NCI-H1048 (cell line): ENCODE data around the gene CHST11.
"Not testable (repeated sequence)": the region's sequence is repeated elsewhere in the genome, so short reads cannot be mapped to it uniquely, and the experiment has no call there.

Experiments
- DNase-seq: peaks from one replicate; lab custom pipeline; 2025; lab: John Stamatoyannopoulos, UW

Gene CHST11

GRCh38 chr12:104738776-104739642, 282.3 kb downstream of the CHST11 start:
- no peak for DNase-seq

- DNase-seq: no peak
Observed at GRCh38 chr12:104740668-104741067, 283.9 kb downstream of the CHST11 start.

- no peak for DNase-seq
Observed at GRCh38 chr12:104741077-104741476, 284.3 kb downstream of the CHST11 start.

- DNase-seq: no peak
Observed at GRCh38 chr12:104741497-104742367, 285.0 kb downstream of the CHST11 start.

GRCh38 chr12:104742551-104743201, 285.9 kb downstream of the CHST11 start:
- no peak for DNase-seq

GRCh38 chr12:104743202-104743580, 286.4 kb downstream of the CHST11 start:
- no peak for DNase-seq

GRCh38 chr12:104743753-104744548, 287.2 kb downstream of the CHST11 start:
- DNase-seq: not testable (repeated sequence)

GRCh38 chr12:104746467-104747088, 289.8 kb downstream of the CHST11 start:
- no peak for DNase-seq

- no peak for DNase-seq
Observed at GRCh38 chr12:104747330-104747729, 290.6 kb downstream of the CHST11 start.

- no peak for DNase-seq
Observed at GRCh38 chr12:104747955-104748354, 291.2 kb downstream of the CHST11 start.

GRCh38 chr12:104748356-104748755, 291.6 kb downstream of the CHST11 start:
- no peak for DNase-seq

- DNase-seq: no peak
Observed at GRCh38 chr12:104748790-104749189, 292.0 kb downstream of the CHST11 start.

- DNase-seq: no peak
Observed at GRCh38 chr12:104749545-104749944, 292.8 kb downstream of the CHST11 start.

- DNase-seq: no peak
Observed at GRCh38 chr12:104750061-104750460, 293.3 kb downstream of the CHST11 start.

- DNase-seq: no peak
Observed at GRCh38 chr12:104751120-104751519, 294.4 kb downstream of the CHST11 start.

- no peak for DNase-seq
Observed at GRCh38 chr12:104751594-104751993, 294.8 kb downstream of the CHST11 start.

GRCh38 chr12:104752016-104752415, 295.3 kb downstream of the CHST11 start:
- no peak for DNase-seq

- DNase-seq: no peak
Observed at GRCh38 chr12:104752881-104753280, 296.1 kb downstream of the CHST11 start.

- DNase-seq: no peak
Observed at GRCh38 chr12:104756901-104757300, 300.2 kb downstream of the CHST11 start.

GRCh38 chr12:104758771-104759170, 302.0 kb downstream of the CHST11 start:
- no peak for DNase-seq

- no peak for DNase-seq
Observed at GRCh38 chr12:104761091-104761490, 304.3 kb downstream of the CHST11 start.
